ENCODE results near the gene SLC48A1.

The SLC48A1 gene

DNA sequence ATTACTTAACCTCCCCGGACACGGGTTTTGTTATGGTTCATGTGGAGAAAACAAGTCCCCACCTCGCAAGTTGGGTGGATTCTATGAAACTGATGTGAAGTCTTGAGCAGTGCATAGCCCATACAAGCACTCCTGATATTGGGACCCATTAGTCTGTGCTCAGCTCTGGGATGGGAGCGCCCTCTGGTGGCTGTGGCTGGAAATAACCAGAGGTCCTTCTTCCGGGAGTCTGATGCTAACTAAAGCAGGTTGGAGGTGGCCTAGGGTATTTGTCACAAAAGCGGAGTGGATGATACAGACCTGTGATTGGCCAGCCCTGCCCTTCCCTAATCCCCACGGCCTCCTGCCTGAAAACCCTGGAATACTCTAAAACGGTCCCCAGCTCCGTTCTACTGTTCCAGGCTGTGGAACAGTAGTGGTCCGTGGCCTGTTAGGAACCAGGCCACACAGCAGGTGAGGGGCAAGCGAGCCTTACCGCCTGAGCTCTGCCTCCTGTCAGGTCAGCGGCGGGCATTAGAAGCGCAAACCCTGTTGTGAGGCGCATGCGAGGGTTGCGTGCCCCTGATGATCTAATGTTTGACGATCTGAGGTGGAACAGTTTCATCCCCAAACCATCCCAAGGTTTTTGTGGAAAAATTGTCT lies 6.4 kb downstream of the SLC48A1 start:
- no peak for DNase-seq

- no peak for DNase-seq
Observed at GRCh38 chr12:47779943-47780504, 7.0 kb downstream of the SLC48A1 start.

GRCh38 chr12:47781479-47782371 lies 8.7 kb downstream of the SLC48A1 start:
- no peak for DNase-seq

GRCh38 chr12:47782372-47782770 lies 9.3 kb downstream of the SLC48A1 start:
- no peak for DNase-seq

- no peak for DNase-seq
Observed at GRCh38 chr12:47783024-47783755, 10.2 kb downstream of the SLC48A1 start.

GRCh38 chr12:47783821-47784819 lies 11.1 kb downstream of the SLC48A1 start:
- DNase-seq, result no peak

GRCh38 chr12:47785036-47785886 lies 12.2 kb downstream of the SLC48A1 start:
- no peak for DNase-seq

- DNase-seq, result no peak
Observed at GRCh38 chr12:47785887-47786661, 13.0 kb downstream of the SLC48A1 start.

DNA sequence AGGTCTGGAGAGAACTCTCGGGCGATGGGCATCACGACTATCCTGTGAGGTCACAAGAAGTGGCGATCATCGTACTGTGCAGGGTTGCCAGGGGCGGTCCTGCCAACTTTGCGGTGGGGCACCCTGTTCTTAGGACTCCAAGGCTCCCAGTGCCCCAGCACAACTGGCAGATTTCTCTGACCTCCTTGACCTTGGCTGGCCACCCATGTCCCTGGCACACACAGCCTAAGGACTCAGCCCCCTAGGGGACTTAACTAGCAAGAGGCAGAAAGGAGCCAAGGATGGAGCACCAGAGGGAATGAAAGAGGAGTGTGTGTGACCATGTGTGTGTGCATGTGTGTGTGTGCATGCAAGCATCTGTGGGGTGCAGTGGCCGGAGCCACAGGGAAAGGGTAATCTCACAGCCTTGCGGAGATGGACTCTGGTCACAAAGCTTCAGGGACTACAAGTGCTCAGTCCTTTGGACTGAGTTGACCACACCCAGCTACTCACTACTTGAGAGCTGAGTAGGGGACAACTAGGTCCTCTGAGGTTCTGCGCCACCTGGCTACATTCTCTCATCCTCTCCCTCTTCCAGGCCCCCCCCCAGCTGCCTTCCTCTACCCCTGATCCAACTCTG lies 13.7 kb downstream of the SLC48A1 start:
- DNase-seq, result no peak

- DNase-seq, result no peak
Observed at GRCh38 chr12:47787596-47788319, 14.7 kb downstream of the SLC48A1 start.

- DNase-seq, result no peak
Observed at GRCh38 chr12:47789141-47789540, 16.1 kb downstream of the SLC48A1 start.

DNA sequence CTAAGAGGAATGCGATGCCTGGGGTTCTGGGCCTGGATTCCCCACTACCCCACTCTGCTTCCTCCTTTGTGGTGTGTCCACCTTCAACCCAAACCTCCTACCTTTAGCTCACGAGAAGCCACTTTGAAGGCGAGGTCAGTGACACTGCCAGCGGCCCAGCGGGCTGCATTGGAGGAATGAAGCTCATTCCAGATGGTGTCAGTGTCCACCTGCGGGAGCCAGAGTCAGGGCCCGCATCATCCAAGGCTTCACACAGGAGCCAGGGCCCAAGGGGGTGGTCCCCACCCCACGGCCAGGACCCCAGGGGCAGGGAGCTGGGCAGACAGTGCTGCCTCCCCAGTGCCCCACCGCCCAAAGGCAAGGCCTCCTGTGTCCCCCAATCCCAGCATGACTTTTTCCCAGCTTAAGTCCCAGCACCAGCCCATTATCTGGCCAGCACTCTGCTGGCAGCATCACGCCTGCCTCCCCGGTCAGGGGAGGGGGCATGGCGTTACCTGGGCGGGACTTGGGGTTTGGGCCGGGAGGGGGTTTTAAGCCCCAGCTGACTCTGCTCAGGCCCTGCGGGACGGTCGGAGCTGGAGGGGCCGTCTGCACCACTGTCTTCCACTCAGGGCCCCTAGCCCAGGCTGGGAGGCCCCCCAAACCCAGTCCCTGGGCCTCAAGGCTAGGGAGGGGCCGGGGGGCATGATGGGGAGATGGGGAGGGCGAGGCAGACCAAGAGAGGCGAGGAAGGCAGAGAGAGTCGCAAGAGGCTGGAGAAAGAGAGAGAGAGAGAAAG lies 16.9 kb downstream of the SLC48A1 start:
- no peak for DNase-seq

DNA sequence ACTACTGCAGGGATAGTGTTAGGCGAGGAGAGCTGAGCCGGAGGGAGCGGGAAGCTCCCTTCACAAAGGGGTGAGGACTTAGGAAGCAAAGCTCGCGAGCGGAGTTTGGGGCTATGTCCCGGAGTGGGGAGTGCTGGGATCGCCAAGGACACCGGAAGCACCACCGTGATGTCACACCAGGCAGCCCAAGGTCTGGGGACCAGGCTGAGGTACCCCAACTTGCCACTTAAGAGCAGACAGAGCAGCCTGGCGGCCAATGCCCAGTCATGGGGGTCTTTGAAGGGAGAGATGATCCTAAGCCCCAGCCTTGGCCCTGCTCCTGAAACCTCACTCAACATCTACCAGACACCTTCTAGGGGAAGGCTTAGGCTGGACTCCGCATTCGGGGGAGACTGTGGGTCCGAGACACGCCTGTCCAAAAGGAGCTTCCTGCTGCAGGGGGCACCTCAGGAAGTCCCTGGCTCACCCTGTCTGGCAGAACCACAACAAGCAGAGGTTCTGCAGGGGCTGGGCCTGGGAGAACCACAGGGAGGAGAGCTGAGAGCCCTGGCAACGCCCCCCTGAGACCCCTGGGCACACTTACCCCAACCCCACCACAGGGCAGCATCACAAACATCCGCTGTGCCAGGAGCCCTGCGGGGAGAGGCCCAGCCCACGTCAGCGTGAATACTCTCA lies 17.8 kb downstream of the SLC48A1 start:
- DNase-seq, result no peak

DNA sequence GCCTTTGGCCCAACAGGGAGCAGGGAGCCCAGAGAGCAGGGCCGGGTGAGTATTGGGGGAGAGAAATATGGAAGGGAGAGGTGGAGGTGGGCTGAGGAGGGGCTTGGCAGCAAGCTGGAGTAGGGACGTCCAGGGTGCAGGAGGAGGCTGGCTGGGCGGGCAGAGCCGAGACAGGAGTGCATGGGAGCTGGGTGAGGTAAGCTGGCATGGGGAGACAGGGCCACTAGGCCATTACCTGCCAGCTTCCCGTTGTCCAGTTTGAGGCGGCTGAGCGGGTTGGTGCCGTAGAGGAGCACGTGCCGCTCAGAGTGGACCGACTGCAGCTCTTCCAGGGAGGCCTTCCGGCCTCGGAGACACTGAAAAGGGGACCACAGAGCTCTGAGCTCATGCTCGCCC lies 18.3 kb downstream of the SLC48A1 start:
- no peak for DNase-seq

DNA sequence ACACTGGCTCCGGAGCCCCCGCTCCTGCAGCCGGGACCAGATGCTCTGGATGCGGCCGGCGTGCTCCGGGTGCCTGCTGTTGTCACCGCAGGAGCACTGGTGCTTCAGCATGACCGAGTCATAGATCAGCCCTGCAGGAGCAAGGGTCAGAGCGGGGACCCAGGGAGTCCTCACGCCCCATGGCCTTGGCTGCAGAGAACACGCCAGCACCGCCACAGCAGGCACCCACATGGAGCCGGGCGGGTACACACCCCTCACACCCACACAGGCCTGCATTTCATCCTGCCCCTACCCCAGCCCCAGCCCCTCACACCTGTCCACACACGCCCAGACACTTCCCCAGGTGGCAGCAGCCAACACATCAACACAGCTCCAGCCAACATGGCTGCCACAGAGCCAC lies 18.8 kb downstream of the SLC48A1 start:
- DNase-seq, result no peak

GRCh38 chr12:47793015-47793681 lies 20.1 kb downstream of the SLC48A1 start:
- DNase-seq, result no peak

- DNase-seq, result no peak
Observed at GRCh38 chr12:47794679-47795078, 21.6 kb downstream of the SLC48A1 start.

Measured in cortex of kidney (tissue), 1 donor.